Endothelial cell of hepatic sinusoid (primary cell): ENCODE measurements around the gene SIL1.

Source experiments
- in situ Hi-C: cut with HindIII; loops from 2 replicates; pipeline ENCODE4 v1.10.0; 2017; ENCODE audit warnings: low sequenced_read_pairs

Gene SIL1

DNA sequence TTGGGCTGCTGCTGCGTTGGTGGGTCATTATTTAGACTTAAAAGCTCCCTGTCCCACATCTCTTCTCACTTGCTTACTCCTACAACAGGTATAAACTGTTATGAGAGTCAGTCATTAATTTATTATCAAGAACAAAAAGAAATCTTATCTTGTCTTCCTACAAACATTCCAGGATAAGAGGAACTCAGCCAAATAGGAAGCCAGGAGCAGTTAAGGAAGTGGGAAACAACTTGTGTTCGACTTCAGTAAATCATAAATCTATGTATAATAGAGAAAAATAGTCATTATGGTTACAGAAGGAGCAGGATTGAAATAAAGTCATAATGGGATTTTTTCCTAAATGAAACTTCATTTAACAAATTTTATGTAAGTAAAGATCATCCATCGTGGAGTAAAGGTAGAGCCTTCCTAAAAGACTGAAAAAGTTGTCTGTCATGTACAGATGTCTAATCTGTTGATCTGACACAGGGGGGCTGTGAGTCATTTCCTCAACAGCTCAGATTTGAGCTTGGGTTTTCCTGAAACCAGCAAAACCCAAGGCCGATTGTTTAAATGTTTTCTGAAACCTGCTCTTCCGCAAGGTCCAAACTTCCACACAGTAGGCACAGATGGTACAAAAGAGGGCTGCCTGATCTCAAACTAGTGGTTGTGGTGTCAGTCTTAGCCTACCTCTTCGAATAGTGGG lies 297.7 kb downstream of the SIL1 start:
- in situ Hi-C loops: no loop called here

DNA sequence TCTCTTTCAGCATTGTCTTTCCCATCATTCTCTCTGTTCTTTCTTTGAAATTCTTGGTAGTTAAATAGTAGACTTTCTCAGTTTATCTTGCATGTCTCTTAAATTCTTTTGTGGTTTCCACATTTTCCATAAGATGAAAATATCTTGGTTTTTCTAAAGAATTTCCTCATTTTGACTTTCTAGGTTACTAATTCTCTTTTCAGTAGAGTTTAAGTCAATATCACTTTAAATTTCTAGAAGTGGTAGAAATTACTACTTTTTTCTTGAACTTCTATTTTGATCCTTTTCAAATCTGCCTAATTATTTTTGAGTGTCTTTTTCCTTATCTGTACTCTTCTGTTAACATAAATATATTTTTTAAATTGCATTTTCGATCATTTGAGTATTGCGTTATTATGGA lies 299.4 kb downstream of the SIL1 start:
- in situ Hi-C loops: loop anchor here (5.0 kb wide), 3 partner anchors 49 to 101 kb away; no protein-coding TSS in a partner anchor

GRCh38 chr5:138898299-138898698 lies 299.9 kb downstream of the SIL1 start:
- in situ Hi-C loops: loop anchor here (5.0 kb wide), 3 partner anchors 49 to 101 kb away; no protein-coding TSS in a partner anchor
